ENCODE data around the gene PCGF3.
A peak's percentile ranks its signal among the peaks of the same experiment; 100 is the strongest.

The PCGF3 gene

GRCh38 chr4:682490-683172, 23.0 kb upstream of the PCGF3 start:
- DNase-seq: no peak
- H3K36me3 ChIP-seq (ENCODE audit: control insufficient read depth, insufficient read depth, low read length): no peaks in the 10 kb centered on the region
- H3K27me3 ChIP-seq (ENCODE audit: insufficient read depth, low read length, poor library complexity): no peaks in the 10 kb centered on the region
- H4K5ac ChIP-seq (ENCODE audit: low read length): no peak overlapping the region
- H4K8ac ChIP-seq (ENCODE audit: low read depth, low read length): no peak overlapping the region
- H3K4ac ChIP-seq (ENCODE audit: low read depth, low read length): no peak overlapping the region
- no peak overlapping the region for H3K56ac ChIP-seq (ENCODE audit: low read length)
- H3K4me2 ChIP-seq (ENCODE audit: low read length): no peak overlapping the region
- H2BK5ac ChIP-seq (ENCODE audit: low read length): no peak overlapping the region
- no peak overlapping the region for H3K18ac ChIP-seq (ENCODE audit: low read length)
- WGBS (ENCODE audit: extremely low coverage, insufficient coverage, low lambda C conversion rate): no CpG with 5 or more reads among the region's 23 CpGs
- no peak overlapping the region for H2BK15ac ChIP-seq (replicated peaks; ENCODE audit: low read depth)
- H3K79me2 ChIP-seq (ENCODE audit: control insufficient read depth, insufficient read depth, low read length): no peaks in the 10 kb centered on the region
- H3K9ac ChIP-seq (ENCODE audit: low read length): no peak overlapping the region
- H3K79me1 ChIP-seq (ENCODE audit: low read length): no peaks in the 10 kb centered on the region
- H3K4me1 ChIP-seq (ENCODE audit: control insufficient read depth, low read depth, low read length): peaks cover 1% of the 10 kb centered on the region
- H2AK5ac ChIP-seq (ENCODE audit: low read length): no peak overlapping the region
- H3K4me3 ChIP-seq (ENCODE audit: low read length): no peak overlapping the region
- no peak overlapping the region for H3K27ac ChIP-seq (ENCODE audit: low read depth, low read length)
- H3K23ac ChIP-seq (ENCODE audit: low read length): no peak overlapping the region
- no peak overlapping the region for H2BK120ac ChIP-seq (ENCODE audit: low read depth, low read length)

GRCh38 chr4:683247-683897, 22.3 kb upstream of the PCGF3 start:
- H3K56ac ChIP-seq (ENCODE audit: low read length): no peak overlapping the region
- H3K18ac ChIP-seq (ENCODE audit: low read length): no peak overlapping the region
- H3K4me3 ChIP-seq (ENCODE audit: low read length): no peak overlapping the region
- peaks cover 1% of the 10 kb centered on the region for H3K4me1 ChIP-seq (ENCODE audit: control insufficient read depth, low read depth, low read length)
- H3K4ac ChIP-seq (ENCODE audit: low read depth, low read length): no peak overlapping the region
- H3K79me1 ChIP-seq (ENCODE audit: low read length): no peaks in the 10 kb centered on the region
- H4K5ac ChIP-seq (ENCODE audit: low read length): no peak overlapping the region
- H2BK5ac ChIP-seq (ENCODE audit: low read length): no peak overlapping the region
- no peak overlapping the region for H4K8ac ChIP-seq (ENCODE audit: low read depth, low read length)
- H3K4me2 ChIP-seq (ENCODE audit: low read length): no peak overlapping the region
- H2AK5ac ChIP-seq (ENCODE audit: low read length): no peak overlapping the region
- H3K27me3 ChIP-seq (ENCODE audit: insufficient read depth, low read length, poor library complexity): no peaks in the 10 kb centered on the region
- H3K9ac ChIP-seq (ENCODE audit: low read length): no peak overlapping the region
- no peak overlapping the region for H3K23ac ChIP-seq (ENCODE audit: low read length)
- H3K36me3 ChIP-seq (ENCODE audit: control insufficient read depth, insufficient read depth, low read length): no peaks in the 10 kb centered on the region
- H3K27ac ChIP-seq (ENCODE audit: low read depth, low read length): no peak overlapping the region
- H3K79me2 ChIP-seq (ENCODE audit: control insufficient read depth, insufficient read depth, low read length): no peaks in the 10 kb centered on the region
- no peak for DNase-seq
- H2BK120ac ChIP-seq (ENCODE audit: low read depth, low read length): no peak overlapping the region
- no CpG with 5 or more reads among the region's 25 CpGs for WGBS (ENCODE audit: extremely low coverage, insufficient coverage, low lambda C conversion rate)
- H2BK15ac ChIP-seq (replicated peaks; ENCODE audit: low read depth): no peak overlapping the region

- Histone ChIP-seq H3K4me2 (ENCODE audit: low read length) (no peak overlapping the region), H3K4me1 (ENCODE audit: control insufficient read depth, low read depth, low read length) (peaks cover 1% of the 10 kb centered on the region), H3K27ac (ENCODE audit: low read depth, low read length) (no peak overlapping the region), H2BK120ac (ENCODE audit: low read depth, low read length) (no peak overlapping the region), H3K4me3 (ENCODE audit: low read length) (no peak overlapping the region), H3K56ac (ENCODE audit: low read length) (no peak overlapping the region), H2BK15ac (replicated peaks; ENCODE audit: low read depth) (no peak overlapping the region), H3K23ac (ENCODE audit: low read length) (no peak overlapping the region), H2BK5ac (ENCODE audit: low read length) (no peak overlapping the region), H3K79me1 (ENCODE audit: low read length) (no peaks in the 10 kb centered on the region), H2AK5ac (ENCODE audit: low read length) (no peak overlapping the region), H3K18ac (ENCODE audit: low read length) (no peak overlapping the region), H3K4ac (ENCODE audit: low read depth, low read length) (no peak overlapping the region), H4K8ac (ENCODE audit: low read depth, low read length) (no peak overlapping the region), H4K5ac (ENCODE audit: low read length) (no peak overlapping the region), H3K79me2 (ENCODE audit: control insufficient read depth, insufficient read depth, low read length) (no peaks in the 10 kb centered on the region), H3K27me3 (ENCODE audit: insufficient read depth, low read length, poor library complexity) (no peaks in the 10 kb centered on the region), H3K36me3 (ENCODE audit: control insufficient read depth, insufficient read depth, low read length) (no peaks in the 10 kb centered on the region), H3K9ac (ENCODE audit: low read length) (peak overlapping the region; percentile 32)
- WGBS (ENCODE audit: extremely low coverage, insufficient coverage, low lambda C conversion rate): no CpG with 5 or more reads among the region's 19 CpGs
- peak; percentile 82 for DNase-seq
These were observed 21.5 kb upstream of the PCGF3 start for GRCh38 chr4:683982-684622.

GRCh38 chr4:684623-685327, 20.9 kb upstream of the PCGF3 start:
- H2BK5ac ChIP-seq (ENCODE audit: low read length): no peak overlapping the region
- H3K27me3 ChIP-seq (ENCODE audit: insufficient read depth, low read length, poor library complexity): no peaks in the 10 kb centered on the region
- no peaks in the 10 kb centered on the region for H3K36me3 ChIP-seq (ENCODE audit: control insufficient read depth, insufficient read depth, low read length)
- H4K8ac ChIP-seq (ENCODE audit: low read depth, low read length): no peak overlapping the region
- no peak overlapping the region for H2BK120ac ChIP-seq (ENCODE audit: low read depth, low read length)
- H3K4me1 ChIP-seq (ENCODE audit: control insufficient read depth, low read depth, low read length): peaks cover 3% of the 10 kb centered on the region
- no peak overlapping the region for H3K4me2 ChIP-seq (ENCODE audit: low read length)
- DNase-seq: no peak
- no peak overlapping the region for H3K9ac ChIP-seq (ENCODE audit: low read length)
- no CpG with 5 or more reads among the region's 21 CpGs for WGBS (ENCODE audit: extremely low coverage, insufficient coverage, low lambda C conversion rate)
- no peak overlapping the region for H3K27ac ChIP-seq (ENCODE audit: low read depth, low read length)
- H2AK5ac ChIP-seq (ENCODE audit: low read length): no peak overlapping the region
- H3K4ac ChIP-seq (ENCODE audit: low read depth, low read length): no peak overlapping the region
- H3K79me1 ChIP-seq (ENCODE audit: low read length): no peaks in the 10 kb centered on the region
- H3K4me3 ChIP-seq (ENCODE audit: low read length): no peak overlapping the region
- no peak overlapping the region for H3K23ac ChIP-seq (ENCODE audit: low read length)
- no peak overlapping the region for H4K5ac ChIP-seq (ENCODE audit: low read length)
- no peak overlapping the region for H3K18ac ChIP-seq (ENCODE audit: low read length)
- H3K79me2 ChIP-seq (ENCODE audit: control insufficient read depth, insufficient read depth, low read length): no peaks in the 10 kb centered on the region
- no peak overlapping the region for H2BK15ac ChIP-seq (replicated peaks; ENCODE audit: low read depth)
- no peak overlapping the region for H3K56ac ChIP-seq (ENCODE audit: low read length)

- H4K5ac ChIP-seq (ENCODE audit: low read length): no peak overlapping the region
- H3K4me1 ChIP-seq (ENCODE audit: control insufficient read depth, low read depth, low read length): peaks cover 3% of the 10 kb centered on the region
- H3K27ac ChIP-seq (ENCODE audit: low read depth, low read length): no peak overlapping the region
- H2AK5ac ChIP-seq (ENCODE audit: low read length): no peak overlapping the region
- H3K4me2 ChIP-seq (ENCODE audit: low read length): no peak overlapping the region
- H3K4ac ChIP-seq (ENCODE audit: low read depth, low read length): no peak overlapping the region
- H2BK5ac ChIP-seq (ENCODE audit: low read length): no peak overlapping the region
- no peak overlapping the region for H3K23ac ChIP-seq (ENCODE audit: low read length)
- H3K36me3 ChIP-seq (ENCODE audit: control insufficient read depth, insufficient read depth, low read length): no peaks in the 10 kb centered on the region
- no peak overlapping the region for H3K18ac ChIP-seq (ENCODE audit: low read length)
- WGBS (ENCODE audit: extremely low coverage, insufficient coverage, low lambda C conversion rate): no CpG with 5 or more reads among the region's 37 CpGs
- no peak overlapping the region for H2BK15ac ChIP-seq (replicated peaks; ENCODE audit: low read depth)
- no peak overlapping the region for H2BK120ac ChIP-seq (ENCODE audit: low read depth, low read length)
- no peaks in the 10 kb centered on the region for H3K27me3 ChIP-seq (ENCODE audit: insufficient read depth, low read length, poor library complexity)
- no peak overlapping the region for H3K9ac ChIP-seq (ENCODE audit: low read length)
- no peak for DNase-seq
- no peak overlapping the region for H3K56ac ChIP-seq (ENCODE audit: low read length)
- no peak overlapping the region for H4K8ac ChIP-seq (ENCODE audit: low read depth, low read length)
- no peaks in the 10 kb centered on the region for H3K79me2 ChIP-seq (ENCODE audit: control insufficient read depth, insufficient read depth, low read length)
- no peak overlapping the region for H3K4me3 ChIP-seq (ENCODE audit: low read length)
- H3K79me1 ChIP-seq (ENCODE audit: low read length): no peaks in the 10 kb centered on the region
These were observed 19.8 kb upstream of the PCGF3 start for GRCh38 chr4:685679-686412.
